SK-N-SH (cell line): ENCODE results near the gene RPRD2. TPM values are rescaled to one million over a fixed set of nuclear protein-coding genes. Genes with fewer than 3 reads are reported as not detected.
"Not testable (repeated sequence)": the region's sequence is repeated elsewhere in the genome, so short reads cannot be mapped to it uniquely, and the experiment has no call there.

Experiments
- CTCF ChIA-PET: fragments of 300-600, 350-600 bp; formaldehyde crosslinking; extraction: SDS; loops from one replicate; lab custom pipeline; 2021; lab: Yijun Ruan, JAX
- POLR2A ChIA-PET: fragments of 350-600 bp; sonication (Branson Sonifier 250); formaldehyde crosslinking; extraction: SDS; loops from one replicate; lab custom pipeline; 2020; ENCODE audit warnings: antibody characterized with exemption, inconsistent platforms; lab: Yijun Ruan, JAX
- DNase-seq: peaks from one replicate; pipeline ENCODE4 v3.0.0; 2012
- H2AFZ ChIP-seq: fragments of 200-600 bp; sonication (generic); 2 replicates; pipeline ENCODE4 v1.8.1; 2016; ENCODE audit warnings: antibody characterized with exemption, mild to moderate bottlenecking, low read depth
- H3F3A ChIP-seq: fragments of 200-600 bp; sonication (generic); replicated peaks from 2 replicates; pipeline ENCODE3; 2016; ENCODE audit warnings: antibody characterized with exemption, mild to moderate bottlenecking; ENCODE audit not compliant: insufficient read depth
- H3K27ac ChIP-seq, 2 experiments: fragments of 200-500 bp in 1 of 2; fragments of 200-600 bp in 1 of 2; sonication (Bioruptor generic) in 1 of 2; sonication (generic), shearing (Covaris generic) in 1 of 2; 2 replicates each; pipeline versions ENCODE4 v1.5.1 to v1.6.1; 2014 to 2016; ENCODE audit warnings: low read depth in 2 of 2, inconsistent platforms in 1 of 2, low read length in 1 of 2, mild to moderate bottlenecking in 1 of 2, mixed read lengths in 1 of 2
- H3K27me3 ChIP-seq: fragments of 200-600 bp; sonication (generic), shearing (Covaris generic); 2 replicates; pipeline ENCODE4 v1.6.1; 2016; ENCODE audit warnings: mixed run types; ENCODE audit not compliant: insufficient read depth
- H3K36me3 ChIP-seq, 2 experiments: fragments of 200-500 bp in 1 of 2; fragments of 200-600 bp in 1 of 2; sonication (Bioruptor generic) in 1 of 2; sonication (generic) in 1 of 2; replicated peaks in 1 of 2; 2 replicates each; pipeline versions ENCODE3 to v1.5.1; 2014 to 2016; ENCODE audit warnings: low read length in 1 of 2, mild to moderate bottlenecking in 1 of 2; ENCODE audit not compliant: insufficient read depth in 2 of 2, control insufficient read depth in 1 of 2
- H3K4me1 ChIP-seq, 2 experiments: fragments of 200-500 bp in 1 of 2; fragments of 200-600 bp in 1 of 2; sonication (Bioruptor generic) in 1 of 2; sonication (generic), shearing (Covaris generic) in 1 of 2; 2 replicates each; pipeline versions ENCODE4 v1.5.1 to v1.6.1; 2014 to 2016; ENCODE audit warnings: low read depth in 1 of 2, low read length in 1 of 2, mixed run types in 1 of 2; ENCODE audit not compliant: insufficient read depth in 2 of 2, control insufficient read depth in 1 of 2
- H3K4me2 ChIP-seq: fragments of 200-600 bp; sonication (generic), shearing (Covaris generic); 2 replicates; pipeline ENCODE4 v1.6.1; 2017; ENCODE audit warnings: mixed run types
- H3K4me3 ChIP-seq, 2 experiments: fragments of 200-500 bp in 1 of 2; fragments of 200-600 bp in 1 of 2; sonication (Bioruptor generic) in 1 of 2; sonication (generic), shearing (Covaris generic) in 1 of 2; 2 replicates each; pipeline versions ENCODE4 v1.5.1 to v1.8.1; 2014 to 2016; ENCODE audit warnings: low read depth in 2 of 2, inconsistent platforms in 1 of 2, low read length in 1 of 2, mild to moderate bottlenecking in 1 of 2, mixed read lengths in 1 of 2, moderate library complexity in 1 of 2
- H3K79me2 ChIP-seq: fragments of 200-600 bp; sonication (generic); 2 replicates; pipeline ENCODE4 v1.8.1; 2017; ENCODE audit warnings: mild to moderate bottlenecking; ENCODE audit not compliant: insufficient read depth
- H3K9ac ChIP-seq: fragments of 200-600 bp; sonication (generic); 2 replicates; pipeline ENCODE4 v1.6.1; 2017; ENCODE audit warnings: mixed run types
- H3K9me2 ChIP-seq: fragments of 200-600 bp; sonication (generic); 2 replicates; pipeline ENCODE4 v1.6.1; 2017; ENCODE audit warnings: mixed run types
- H3K9me3 ChIP-seq: fragments of 200-600 bp; sonication (generic); 2 replicates; pipeline ENCODE4 v1.6.1; 2017; ENCODE audit warnings: mixed run types, mild to moderate bottlenecking, moderate library complexity
- H4K20me1 ChIP-seq: fragments of 200-600 bp; sonication (generic); 2 replicates; pipeline ENCODE4 v1.6.1; 2017; ENCODE audit warnings: mild to moderate bottlenecking, mixed run types; ENCODE audit not compliant: insufficient read depth
- CTCF ChIP-seq: fragments of 200-600 bp; sonication (generic); IDR thresholded peaks from 2 replicates; pipeline ENCODE4 v1.6.1; 2017; ENCODE audit warnings: antibody characterized with exemption, mild to moderate bottlenecking, moderate library complexity
- ELF1 ChIP-seq: IDR thresholded peaks from 2 replicates; pipeline ENCODE4 v1.4.0; 2012
- FOSL2 ChIP-seq: IDR thresholded peaks from 2 replicates; pipeline ENCODE4 v1.4.0; 2012; ENCODE audit warnings: low read depth, mild to moderate bottlenecking, moderate library complexity, borderline replicate concordance
- FOXM1 ChIP-seq: IDR thresholded peaks from 2 replicates; pipeline ENCODE4 v1.4.0; 2012; ENCODE audit warnings: low read depth, mild to moderate bottlenecking
- GATA2 ChIP-seq: sonication (generic); formaldehyde crosslinking; IDR thresholded peaks from 2 replicates; pipeline ENCODE4 v1.5.0; 2020; ENCODE audit warnings: mild to moderate bottlenecking, missing genetic modification reagents
- JUND ChIP-seq: IDR thresholded peaks from 2 replicates; pipeline ENCODE4 v1.4.0; 2012
- MEF2A ChIP-seq: IDR thresholded peaks from 2 replicates; pipeline ENCODE4 v1.4.0; 2012; ENCODE audit warnings: low read depth, borderline replicate concordance
- MXI1 ChIP-seq: IDR thresholded peaks from 2 replicates; pipeline ENCODE4 v1.6.1; 2012; ENCODE audit warnings: mild to moderate bottlenecking, low read depth, low read length, improper control_type of control experiment
- RFX5 ChIP-seq: IDR thresholded peaks from 2 replicates; pipeline ENCODE4 v1.6.1; 2012; ENCODE audit warnings: mild to moderate bottlenecking, improper control_type of control experiment, low read length
- RXRA ChIP-seq: IDR thresholded peaks from 2 replicates; pipeline ENCODE4 v1.4.0; 2012; ENCODE audit warnings: low read depth, mild to moderate bottlenecking, borderline replicate concordance
- SIN3A ChIP-seq: IDR thresholded peaks from 2 replicates; pipeline ENCODE4 v1.6.1; 2012; ENCODE audit warnings: low read depth, mild to moderate bottlenecking, low read length, moderate library complexity, borderline replicate concordance
- SMC3 ChIP-seq: IDR thresholded peaks from 2 replicates; pipeline ENCODE4 v1.6.1; 2012; ENCODE audit warnings: low read depth, low read length, improper control_type of control experiment
- TCF12 ChIP-seq: IDR thresholded peaks from 2 replicates; pipeline ENCODE4 v1.4.0; 2012
- TEAD4 ChIP-seq: IDR thresholded peaks from 2 replicates; pipeline ENCODE4 v1.4.0; 2012; ENCODE audit warnings: mild to moderate bottlenecking, borderline replicate concordance; ENCODE audit not compliant: insufficient read depth
- USF1 ChIP-seq: IDR thresholded peaks from 2 replicates; pipeline ENCODE4 v1.4.0; 2012; ENCODE audit warnings: low read depth, borderline replicate concordance
- USF2 ChIP-seq: fragments of 150-350 bp; IDR thresholded peaks from 2 replicates; pipeline ENCODE4 v1.6.1; 2017; ENCODE audit warnings: antibody characterized with exemption, low read length, low read depth, borderline replicate concordance
- YY1 ChIP-seq: IDR thresholded peaks from 2 replicates; pipeline ENCODE4 v1.4.0; 2012; ENCODE audit warnings: low read depth, mild to moderate bottlenecking
- WGBS: methylation state at CpG from one replicate; pipeline ENCODE4 v1.1.6; 2017; ENCODE audit warnings: low lambda C conversion rate; 5-methylcytosine and 5-hydroxymethylcytosine counted together
- polyA plus RNA-seq, 3 experiments: library from polyadenylated mRNA; depleted of rRNA; stranded (reverse); fragments of >200 nt; gene quantifications; 2 replicates each; pipeline ENCODE4 v1.2.3, GENCODE V29; 2012

The RPRD2 gene
- polyA plus RNA-seq, 1 of the 3 experiments (the other 2 are of a cell fraction): 9.2 TPM

- TF ChIP-seq USF1: no peak
- TF ChIP-seq JUND: 0 out of 2 replicates have a peak, but pooled peaks have one; percentile 1
- peak; percentile 98 for TF ChIP-seq YY1
- TF ChIP-seq RFX5: peak; percentile 68; the same call in 1 of the 2 replicates
- TF ChIP-seq GATA2 (CRISPR knock-in tag): peak; percentile 50
- TF ChIP-seq MXI1: peak; percentile 9; the same call in 1 of the 2 replicates
- 0 out of 2 replicates have a peak, but pooled peaks have one; percentile 31 for TF ChIP-seq TCF12
- TF ChIP-seq ELF1: peak; percentile 36; the same call in 1 of the 2 replicates
These were observed at the start of gene RPRD2 (continued) for GRCh38 chr1:150363426-150364230.

GRCh38 chr1:150314691-150315090 lies 49.3 kb upstream of the RPRD2 start:
- H3K9ac ChIP-seq, H3K4me1 ChIP-seq, CTCF ChIA-PET, H3K27me3 ChIP-seq, POLR2A ChIA-PET, H3K9me2 ChIP-seq, H4K20me1 ChIP-seq, H3K79me2 ChIP-seq, H3F3A ChIP-seq, H2AFZ ChIP-seq, DNase-seq, H3K27ac ChIP-seq, H3K4me2 ChIP-seq, H3K4me3 ChIP-seq, H3K9me3 ChIP-seq, H3K36me3 ChIP-seq: not testable (repeated sequence)
- WGBS: 91% methylated on average over 4 of the region's 4 CpGs

- H3K9me3 ChIP-seq: no peaks in the 10 kb centered on the region
- peaks cover 4% of the 10 kb centered on the region in 2 experiments; a peak in 3 of 4 replicates for H3K4me1 ChIP-seq
- H4K20me1 ChIP-seq: peaks cover 4% of the 10 kb centered on the region; the same call in 1 of the 2 replicates
- H3K27ac ChIP-seq: peak overlapping the region in 1 of 2 experiments; percentile 80; a peak in 2 of 4 replicates
- TF ChIP-seq SIN3A (no peak), MEF2A (no peak), SMC3 (no peak), FOXM1 (no peak), USF1 (no peak), CTCF (no peak), TEAD4 (no peak), FOSL2 (no peak), RXRA (no peak), USF2 (no peak)
- H3F3A ChIP-seq: peaks cover 3% of the 10 kb centered on the region
- POLR2A ChIA-PET: no interaction called here
- CTCF ChIA-PET: no interaction called here
- H3K27me3 ChIP-seq: no peaks in the 10 kb centered on the region
- peak overlapping the region; percentile 82; the same call in 1 of the 2 replicates for H3K9ac ChIP-seq
- no peaks in the 10 kb centered on the region for H3K9me2 ChIP-seq
- H3K79me2 ChIP-seq: peaks cover 43% of the 10 kb centered on the region
- 87% methylated on average over 8 of the region's 8 CpGs for WGBS
- H3K4me2 ChIP-seq: peak overlapping the region; percentile 91; the same call in 1 of the 2 replicates
- DNase-seq: no peak
- peak overlapping the region; percentile 90 for H2AFZ ChIP-seq
- peaks cover 9 to 25% of the 10 kb centered on the region in 2 experiments for H3K36me3 ChIP-seq
- peak overlapping the region; percentile 76 to 80 for H3K4me3 ChIP-seq
These were observed 43.3 kb upstream of the RPRD2 start for GRCh38 chr1:150320667-150320978.
